ENCODE data around the gene OR10R2.
"Not testable (repeated sequence)": the region's sequence is repeated elsewhere in the genome, so short reads cannot be mapped to it uniquely, and the experiment has no call there.

The OR10R2 gene

GRCh38 chr1:158471920-158472319 is at the start of gene OR10R2:
OR10R2 (plus strand) TSS chr1:158472220; CDS start chr1:158472326, 106 bp downstream.
- DNase-seq (ENCODE audit: low read depth in 2 of 2) = no peak

- DNase-seq (ENCODE audit: low read depth in 2 of 2) = no peak
Measured at GRCh38 chr1:158425027-158425426, 47.0 kb upstream of the OR10R2 start.

GRCh38 chr1:158426137-158426536 is 45.9 kb upstream of the OR10R2 start, which contains the start of gene OR10K2:
OR10K2 (minus strand) TSS chr1:158426237; CDS start chr1:158420866, 5,371 bp downstream.
- no peak for DNase-seq (ENCODE audit: low read depth in 2 of 2)

GRCh38 chr1:158430163-158430562 is 41.9 kb upstream of the OR10R2 start:
- DNase-seq (ENCODE audit: low read depth in 2 of 2) = not testable (repeated sequence)

GRCh38 chr1:158434741-158435140 is 37.3 kb upstream of the OR10R2 start:
- no peak for DNase-seq (ENCODE audit: low read depth in 2 of 2)

- no peak for DNase-seq (ENCODE audit: low read depth in 2 of 2)
Measured at GRCh38 chr1:158445376-158445775, 26.6 kb upstream of the OR10R2 start.

- DNase-seq (ENCODE audit: low read depth in 2 of 2) = no peak
Measured at GRCh38 chr1:158454537-158454936, 17.5 kb upstream of the OR10R2 start.

- DNase-seq (ENCODE audit: low read depth in 2 of 2) = no peak
Measured at GRCh38 chr1:158457246-158457645, 14.8 kb upstream of the OR10R2 start.

- DNase-seq (ENCODE audit: low read depth in 2 of 2) = no peak
Measured at GRCh38 chr1:158458263-158458662, 13.8 kb upstream of the OR10R2 start.

GRCh38 chr1:158461534-158461933 is 10.5 kb upstream of the OR10R2 start, which contains the start of gene OR10K1:
OR10K1 (plus strand) TSS chr1:158461834; CDS start chr1:158465562, 3,728 bp downstream.
- no peak for DNase-seq (ENCODE audit: low read depth in 2 of 2)

- DNase-seq (ENCODE audit: low read depth in 2 of 2) = no peak
Measured at GRCh38 chr1:158485455-158485854, 13.4 kb downstream of the OR10R2 start.

GRCh38 chr1:158491316-158491715 is 19.3 kb downstream of the OR10R2 start:
- no peak for DNase-seq (ENCODE audit: low read depth in 2 of 2)

- no peak for DNase-seq (ENCODE audit: low read depth in 2 of 2)
Measured at GRCh38 chr1:158493054-158493453, 21.0 kb downstream of the OR10R2 start.

GRCh38 chr1:158494796-158495195 is 22.8 kb downstream of the OR10R2 start:
- no peak for DNase-seq (ENCODE audit: low read depth in 2 of 2)

- no peak for DNase-seq (ENCODE audit: low read depth in 2 of 2)
Measured at GRCh38 chr1:158496374-158496773, 24.4 kb downstream of the OR10R2 start.

GRCh38 chr1:158506369-158506987 is 34.5 kb downstream of the OR10R2 start:
- peak in 1 of 2 donors; percentile 3 for DNase-seq (ENCODE audit: low read depth in 2 of 2)

GRCh38 chr1:158507511-158507910 is 35.5 kb downstream of the OR10R2 start:
- no peak for DNase-seq (ENCODE audit: low read depth in 2 of 2)

- DNase-seq (ENCODE audit: low read depth in 2 of 2) = no peak
Measured at GRCh38 chr1:158509471-158510156, 37.6 kb downstream of the OR10R2 start.

GRCh38 chr1:158516966-158517365 is 44.9 kb downstream of the OR10R2 start:
- no peak for DNase-seq (ENCODE audit: low read depth in 2 of 2)

- DNase-seq (ENCODE audit: low read depth in 2 of 2) = no peak
Measured at GRCh38 chr1:158520021-158520420, 48.0 kb downstream of the OR10R2 start.

- DNase-seq (ENCODE audit: low read depth in 2 of 2) = no peak
Measured at GRCh38 chr1:158520955-158521665, 49.1 kb downstream of the OR10R2 start.

GRCh38 chr1:158521666-158522058 is 49.6 kb downstream of the OR10R2 start:
- no peak for DNase-seq (ENCODE audit: low read depth in 2 of 2)

Measured in stimulated activated CD8-positive, alpha-beta memory T cell treated with anti-CD3 and anti-CD28 coated beads, Interleukin-7, amount 100 ng/mL, for 4 hours (primary cell).